ENCODE measurements around the gene OR2T2.
"Not testable (repeated sequence)": the region's sequence is repeated elsewhere in the genome, so short reads cannot be mapped to it uniquely, and the experiment has no call there.

DNA sequence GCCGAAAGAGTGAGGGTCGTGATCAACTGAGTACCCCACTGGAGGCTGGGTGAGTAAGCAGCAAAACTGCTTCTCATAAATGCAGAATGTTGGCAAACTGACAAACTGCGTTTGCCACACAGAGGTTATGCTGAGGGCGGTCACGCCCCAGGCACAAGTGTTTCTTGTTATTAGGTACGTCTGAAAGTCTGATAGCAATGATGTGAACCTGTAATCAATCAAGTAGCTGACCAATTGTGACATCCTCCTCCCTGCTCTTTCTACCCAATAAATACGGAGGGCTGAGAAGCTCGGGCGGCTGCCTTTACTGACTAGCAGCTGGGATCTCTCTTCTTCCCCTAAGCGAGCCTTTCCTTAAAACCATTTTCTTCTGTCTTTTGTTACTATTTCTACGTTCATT, 13.8 kb upstream of the OR2T2 start:
- not testable (repeated sequence) for TF ChIP-seq CTCF, EP300 (IDR thresholded peaks at IDR 0.05)
